HTERT RPE-1 (cell line): ENCODE measurements around the gene KRTAP4-1.
"Not testable (repeated sequence)": the region's sequence is repeated elsewhere in the genome, so short reads cannot be mapped to it uniquely, and the experiment has no call there.

Experiments used
- in situ Hi-C: fragments of 300-500 bp; cut with MboI; formaldehyde crosslinking; loops from 4 replicates; pipeline ENCODE4 v1.14.3; 2020; ENCODE audit warnings: low sequenced_read_pairs

Gene KRTAP4-1

GRCh38 chr17:41184480-41184961, at the start of gene KRTAP4-1:
Gene KRTAP4-1, minus strand, starts transcription at chr17:41184911. Its CDS starts 57 bp downstream, at chr17:41184854.
- in situ Hi-C loops, result no loop called here

DNA sequence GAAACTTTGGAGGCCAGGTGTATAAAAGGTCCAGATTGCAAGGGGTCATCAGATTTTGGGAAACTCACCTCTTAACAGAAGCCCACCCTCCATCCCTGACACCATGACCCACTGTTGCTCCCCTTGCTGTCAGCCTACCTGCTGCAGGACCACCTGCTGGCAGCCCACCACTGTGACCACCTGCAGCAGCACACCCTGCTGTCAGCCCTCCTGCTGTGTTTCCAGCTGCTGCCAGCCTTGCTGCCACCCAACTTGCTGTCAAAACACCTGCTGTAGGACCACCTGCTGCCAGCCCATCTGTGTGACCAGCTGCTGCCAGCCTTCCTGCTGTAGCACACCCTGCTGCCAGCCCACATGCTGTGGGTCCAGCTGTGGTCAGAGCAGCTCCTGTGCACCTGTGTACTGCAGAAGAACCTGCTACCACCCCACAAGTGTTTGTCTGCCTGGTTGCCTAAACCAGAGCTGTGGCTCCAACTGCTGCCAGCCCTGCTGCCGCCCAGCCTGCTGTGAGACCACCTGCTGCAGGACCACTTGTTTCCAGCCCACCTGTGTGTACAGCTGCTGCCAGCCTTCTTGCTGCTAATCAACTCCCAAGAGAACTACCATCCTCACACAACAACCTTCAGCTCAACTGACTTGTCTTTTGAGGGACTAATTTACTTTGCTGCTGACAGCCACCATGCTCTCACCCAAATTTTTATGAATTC, 47.8 kb upstream of the KRTAP4-1 start, which contains the start of gene KRTAP9-3:
KRTAP9-3 (plus strand) TSS at position 51 of the 707 bp plus-strand sequence; CDS start at position 104, 53 bp downstream.
- in situ Hi-C loops, result not testable (repeated sequence)

- in situ Hi-C loops, result no loop called here
Observed at GRCh38 chr17:41231731-41232130, 47.0 kb upstream of the KRTAP4-1 start.

DNA sequence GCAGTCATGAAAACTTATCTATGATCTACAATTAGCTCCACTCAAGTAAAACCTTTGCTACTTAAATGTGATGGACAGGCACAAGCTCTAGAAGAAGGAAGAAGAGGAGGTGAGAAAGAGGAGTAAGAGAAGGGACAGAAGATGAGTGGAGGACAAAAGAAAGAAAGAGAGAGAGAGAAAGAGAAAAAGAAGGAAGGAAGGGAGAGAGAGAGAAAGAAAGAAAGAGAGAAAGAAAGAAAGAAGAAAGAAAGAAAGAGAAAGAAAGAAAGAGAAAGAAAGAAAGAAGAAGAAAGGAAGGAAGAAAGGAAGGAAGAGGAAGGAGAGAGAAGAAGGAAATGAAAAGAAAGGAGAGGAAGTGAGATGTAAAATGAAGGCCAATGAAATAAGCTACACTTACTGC, 45.4 kb upstream of the KRTAP4-1 start:
- in situ Hi-C loops, result no loop called here

GRCh38 chr17:41226598-41227095, 41.9 kb upstream of the KRTAP4-1 start, which contains the start of gene KRTAP9-2:
Gene KRTAP9-2, plus strand, starts transcription at chr17:41226648. Its CDS starts 7 bp downstream, at chr17:41226655.
- in situ Hi-C loops, result not testable (repeated sequence)

DNA sequence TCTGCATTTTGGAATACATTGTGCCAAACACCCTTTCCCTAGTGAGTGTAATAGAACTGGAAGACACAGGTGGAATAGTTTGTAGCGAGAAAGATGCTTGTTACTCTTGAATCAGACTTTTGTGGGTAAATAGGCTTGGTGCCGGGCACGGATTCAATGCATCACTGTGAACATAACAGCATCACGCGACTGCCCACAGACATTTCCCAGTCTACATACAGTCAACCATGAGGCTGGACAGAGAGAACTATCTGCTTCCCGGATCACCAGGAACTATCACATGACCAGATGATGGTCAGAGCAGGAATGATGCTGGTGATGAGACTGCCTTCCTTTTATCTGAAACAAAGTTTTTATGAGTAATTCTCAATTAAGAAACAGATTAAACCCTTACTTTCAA, 41.3 kb upstream of the KRTAP4-1 start:
- in situ Hi-C loops, result no loop called here

DNA sequence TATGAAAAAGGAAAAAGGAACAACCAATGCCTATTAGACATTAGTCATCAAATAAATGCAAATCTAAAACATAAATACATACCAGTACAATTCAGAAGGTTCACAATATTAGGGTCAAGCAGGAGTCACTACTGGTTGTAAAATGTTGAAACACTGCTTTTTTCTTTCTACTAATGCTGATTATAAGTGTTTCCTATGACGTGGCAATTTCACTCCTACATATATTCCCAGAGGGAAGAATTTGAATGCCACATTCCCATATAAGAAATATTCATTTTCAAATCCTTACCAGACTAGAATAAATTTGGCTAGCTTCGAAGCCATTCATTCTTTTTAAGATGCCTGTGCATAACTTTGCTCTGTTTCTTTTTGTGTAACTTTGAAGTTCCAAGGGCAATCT, 39.1 kb upstream of the KRTAP4-1 start:
- in situ Hi-C loops, result no loop called here

DNA sequence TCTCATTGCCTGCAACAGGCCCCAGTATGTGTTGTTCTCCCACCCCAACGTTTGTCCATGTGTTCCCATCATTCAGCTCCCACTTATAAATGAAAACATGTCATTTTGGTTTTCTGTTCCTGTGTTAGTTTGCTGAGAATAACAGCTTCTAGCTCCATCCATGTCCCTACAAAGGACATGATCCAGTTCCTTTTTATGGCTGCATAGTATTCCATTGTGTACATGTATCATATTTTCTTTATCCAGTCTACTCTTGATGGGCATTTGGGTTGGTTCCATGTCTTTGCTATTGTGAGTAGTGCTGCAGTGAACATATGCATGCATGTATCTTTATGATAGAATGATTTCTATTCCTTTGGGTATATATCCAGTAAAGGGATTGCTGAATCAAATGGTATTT, 31.0 kb upstream of the KRTAP4-1 start:
- in situ Hi-C loops, result no loop called here

DNA sequence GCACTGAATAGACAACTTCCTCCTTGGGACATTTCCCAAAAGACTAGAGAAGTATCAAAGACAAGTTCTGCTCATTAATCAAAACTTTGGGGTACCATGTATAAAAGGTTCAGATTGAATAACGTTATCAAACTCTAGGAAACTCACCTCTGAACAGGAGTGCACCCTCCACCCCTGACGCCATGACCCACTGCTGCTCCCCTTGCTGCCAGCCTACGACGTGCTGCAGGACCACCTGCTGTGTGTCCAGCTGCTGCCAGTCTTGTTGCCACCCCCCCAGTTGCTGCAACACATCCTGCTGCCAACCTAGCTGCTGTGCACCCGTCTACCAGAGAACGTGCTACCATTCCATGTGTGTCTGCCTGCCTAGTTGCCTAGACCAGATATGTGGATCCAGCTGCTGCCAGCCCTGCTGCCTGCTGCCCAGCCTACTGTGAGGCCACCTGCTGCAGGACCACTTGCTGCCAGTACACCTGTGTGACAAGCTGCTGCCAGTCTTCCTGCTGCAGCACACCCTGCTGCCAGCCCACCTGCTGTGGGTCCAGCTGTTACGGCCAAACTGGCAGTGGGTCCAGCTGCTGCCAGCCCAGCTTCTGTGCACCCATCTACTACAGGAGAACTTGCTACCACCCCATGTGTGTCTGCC, 27.9 kb upstream of the KRTAP4-1 start:
- in situ Hi-C loops, result no loop called here

DNA sequence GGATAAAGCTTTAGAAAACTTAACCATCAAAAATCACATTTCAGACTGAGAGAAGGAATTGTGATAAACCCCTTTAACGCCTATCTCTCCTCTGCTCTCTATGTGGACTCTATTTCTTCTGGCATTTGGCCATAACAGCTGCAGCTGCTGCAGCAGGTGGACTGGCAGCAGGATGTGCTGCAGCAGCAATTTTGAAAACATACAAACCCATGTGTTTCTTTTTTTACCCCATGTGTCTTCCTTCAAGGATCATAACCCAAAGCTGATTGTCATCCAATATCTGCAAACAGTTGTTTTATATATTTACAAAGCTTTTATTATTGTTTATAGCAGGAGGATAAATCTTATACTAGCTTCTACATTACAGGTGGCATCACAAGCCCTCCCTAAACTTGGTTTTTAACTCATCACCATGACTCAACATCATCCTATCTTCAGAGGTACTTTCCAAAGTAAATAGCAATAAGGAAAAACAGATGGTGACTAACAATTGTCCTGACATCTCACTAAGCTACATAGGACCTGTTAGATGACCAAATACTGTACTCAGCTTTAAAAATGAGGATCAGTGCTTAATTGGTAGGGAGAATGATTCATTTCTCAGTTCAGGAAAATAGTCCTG, 27.2 kb upstream of the KRTAP4-1 start:
- in situ Hi-C loops, result no loop called here

DNA sequence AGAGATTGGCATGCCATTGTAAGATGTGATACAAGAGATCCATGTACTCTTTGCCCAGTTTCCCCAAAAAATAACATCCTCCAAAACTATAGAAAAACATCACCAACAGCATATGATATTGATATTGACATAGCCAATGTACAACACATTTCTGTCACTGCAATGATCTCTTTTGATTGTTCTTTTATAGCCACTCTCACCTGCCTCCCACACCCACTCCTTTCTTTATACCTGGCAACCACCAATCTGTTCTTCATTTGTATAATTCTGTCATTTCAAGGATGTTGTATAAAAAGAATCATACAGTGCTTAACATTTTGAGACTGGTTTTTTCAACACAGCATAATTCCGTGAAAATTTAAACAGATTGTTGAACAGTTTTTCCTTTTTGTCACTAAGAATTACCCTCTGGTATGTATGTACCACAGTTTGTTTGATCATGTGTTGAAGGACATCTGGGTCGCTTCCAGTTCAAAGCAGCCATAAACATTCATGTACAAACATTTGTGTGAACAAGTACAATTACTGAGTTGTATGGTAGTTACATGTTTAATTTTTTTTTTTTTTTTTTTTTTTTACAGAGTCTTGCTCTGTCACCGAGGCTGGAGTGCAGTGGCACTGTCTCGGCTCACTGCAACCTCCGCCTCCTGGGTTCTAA, 14.8 kb upstream of the KRTAP4-1 start:
- in situ Hi-C loops, result no loop called here

DNA sequence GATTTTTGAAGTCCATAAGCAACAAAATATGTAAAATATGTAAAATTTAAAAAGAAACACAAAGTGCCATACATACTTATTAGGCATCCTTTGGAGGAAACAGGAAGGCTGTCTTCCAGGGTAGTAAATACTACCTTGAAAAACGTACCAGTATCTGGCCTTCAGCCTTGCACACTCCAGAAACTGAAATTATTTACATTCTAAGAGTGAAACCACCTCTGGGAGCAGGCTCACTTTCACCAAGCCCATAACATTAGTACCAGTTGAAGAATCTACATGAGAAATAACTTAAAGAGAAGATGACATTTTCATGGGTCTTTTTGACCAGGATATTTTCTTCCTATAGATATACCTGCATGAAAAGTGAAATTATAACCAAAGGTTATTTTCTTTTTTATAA, 11.4 kb upstream of the KRTAP4-1 start:
- in situ Hi-C loops, result no loop called here

GRCh38 chr17:41190328-41190727, 5.6 kb upstream of the KRTAP4-1 start:
- in situ Hi-C loops, result no loop called here

GRCh38 chr17:41189837-41190318, 5.2 kb upstream of the KRTAP4-1 start, which contains the start of gene KRTAP9-1:
Gene KRTAP9-1, plus strand, starts transcription at chr17:41189887. Its CDS starts 0 bp downstream, at chr17:41189887.
- in situ Hi-C loops, result not testable (repeated sequence)

GRCh38 chr17:41186872-41187271, 2.2 kb upstream of the KRTAP4-1 start:
- in situ Hi-C loops, result no loop called here

DNA sequence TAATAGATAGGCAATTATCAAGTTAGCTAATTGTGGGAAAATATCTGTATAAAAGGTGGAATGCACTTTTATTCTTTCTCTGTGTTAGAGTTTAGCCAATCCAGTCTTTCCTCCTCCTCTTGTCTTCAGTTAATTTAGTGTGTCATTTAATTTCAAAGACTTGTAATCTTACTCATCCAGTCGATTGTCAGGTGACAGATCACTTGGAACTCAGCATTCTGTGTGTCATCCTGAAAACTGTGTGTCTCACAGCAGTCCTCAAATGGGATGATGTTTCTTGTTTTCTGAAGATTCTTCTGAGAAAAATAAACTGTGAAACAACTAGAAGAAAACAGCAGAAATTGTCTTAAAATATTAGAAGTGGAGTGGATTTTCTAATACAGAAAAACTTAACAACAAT, 290 bp upstream of the KRTAP4-1 start:
- in situ Hi-C loops, result no loop called here

DNA sequence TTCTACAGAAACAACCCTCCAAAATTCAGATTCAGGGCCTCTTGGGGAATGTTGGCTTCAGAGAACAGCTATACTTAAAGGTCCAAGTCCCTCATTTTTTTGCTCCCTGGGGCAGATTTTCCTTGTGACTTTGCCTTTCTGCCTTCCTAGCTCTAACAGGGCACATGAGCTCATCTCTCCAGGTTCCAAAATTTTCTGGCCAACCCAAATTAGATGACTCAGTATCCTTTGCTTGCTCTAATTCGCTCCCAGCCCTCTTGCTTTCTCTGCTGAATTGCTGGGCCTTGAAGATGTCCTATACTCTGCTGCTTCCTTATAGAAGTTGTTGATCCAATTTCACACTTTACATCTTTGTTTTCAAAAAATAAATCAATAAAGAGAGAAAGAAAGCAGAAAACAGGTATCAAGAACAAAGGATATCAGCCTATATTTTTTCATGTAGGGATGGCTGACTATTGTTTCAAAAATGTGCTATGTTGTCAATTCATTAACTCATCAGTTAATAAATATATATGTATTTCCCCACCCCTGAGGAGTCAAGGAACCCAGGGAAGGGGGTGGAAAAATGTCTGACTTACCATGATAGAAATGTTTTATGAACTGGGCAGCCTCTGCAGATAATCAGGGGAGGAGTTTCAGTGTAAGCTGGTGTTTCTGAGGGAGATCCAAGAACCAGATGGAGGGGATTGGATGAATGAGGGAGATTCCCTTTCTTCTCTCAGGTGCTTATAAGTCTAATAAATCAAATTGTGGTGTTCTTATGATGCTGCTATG, 5.7 kb downstream of the KRTAP4-1 start:
- in situ Hi-C loops, result no loop called here

- in situ Hi-C loops, result no loop called here
Observed at GRCh38 chr17:41178341-41178740, 6.4 kb downstream of the KRTAP4-1 start.

DNA sequence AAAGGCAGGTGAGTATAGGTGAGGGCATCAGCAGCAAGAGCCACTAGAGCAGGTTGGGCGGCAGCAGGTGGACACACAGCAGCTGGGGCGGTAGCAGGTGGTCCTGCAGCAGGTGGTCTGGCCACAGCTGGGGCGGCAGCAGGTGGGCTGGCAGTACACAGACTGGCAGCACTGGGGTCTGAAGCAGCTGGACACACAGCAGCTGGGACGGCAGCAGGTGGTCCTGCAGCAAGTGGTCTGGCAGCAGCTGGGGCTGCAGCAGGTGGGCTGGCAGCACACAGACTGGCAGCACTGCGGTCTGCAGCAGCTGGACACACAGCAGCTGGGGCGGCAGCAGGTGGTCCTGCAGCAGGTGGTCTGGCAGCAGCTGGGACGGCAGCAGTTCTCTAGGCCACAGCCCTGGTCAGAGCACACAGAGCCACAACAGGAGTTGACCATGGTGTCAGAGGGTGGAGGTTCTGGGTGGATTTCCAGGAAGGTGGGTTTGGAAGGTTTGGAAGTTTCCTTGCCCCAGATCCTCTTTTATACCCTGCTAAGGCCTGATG, 6.9 kb downstream of the KRTAP4-1 start, which contains the start of gene KRTAP4-2:
KRTAP4-2 (minus strand) TSS at position 495 of the 545 bp plus-strand sequence; CDS start at position 438, 57 bp downstream.
- in situ Hi-C loops, result no loop called here
